ENCODE data around the gene KDM4C. TPM values are rescaled to one million over a fixed set of nuclear protein-coding genes. Genes with fewer than 3 reads are reported as not detected.
A peak's percentile ranks its signal among the peaks of the same experiment; 100 is the strongest.

Gene KDM4C
- total RNA-seq, 1 donor from 2014 or later, result 11.1 TPM

- no peaks in the 10 kb centered on the region for H3K4me1 ChIP-seq
- H4K20me1 ChIP-seq (ENCODE audit: low read depth), result no peaks in the 10 kb centered on the region
- H3K27ac ChIP-seq, result no peak overlapping the region
- H3K9me3 Mint-ChIP-seq, result peaks cover 25% of the 10 kb centered on the region
- no peak overlapping the region for H3K27ac Mint-ChIP-seq
- no peaks in the 10 kb centered on the region for H3F3A ChIP-seq (ENCODE audit: low read depth)
- no peak for TF ChIP-seq EZH2phosphoT487 (IDR thresholded peaks at IDR 0.05)
- no peak for TF ChIP-seq CTCF (IDR thresholded peaks at IDR 0.05)
- no peak for TF ChIP-seq EZH2 (IDR thresholded peaks at IDR 0.05)
- no peak overlapping the region for H2AFZ ChIP-seq (replicated peaks)
- peak; percentile 23 for DNase-seq (ENCODE audit: low spot score)
- peaks cover 7% of the 10 kb centered on the region for H3K4me1 Mint-ChIP-seq
- no peaks in the 10 kb centered on the region for H3K9me3 ChIP-seq (ENCODE audit: low read depth)
- no peak overlapping the region for H3K9ac ChIP-seq
- no peaks in the 10 kb centered on the region for H3K36me3 ChIP-seq
- no peaks in the 10 kb centered on the region for H3K27me3 ChIP-seq
- no peaks in the 10 kb centered on the region for H3K79me2 ChIP-seq (ENCODE audit: low read depth)
- peaks cover 9% of the 10 kb centered on the region for H3K36me3 Mint-ChIP-seq
- no peak overlapping the region for H3K4me2 ChIP-seq
- H3K4me3 ChIP-seq, result no peak overlapping the region
- H3K4me3 Mint-ChIP-seq, result no peak overlapping the region
- peaks cover 4% of the 10 kb centered on the region for H3K27me3 Mint-ChIP-seq (ENCODE audit: insufficient read depth, low read depth)
These were observed 427.8 kb downstream of the KDM4C start for GRCh38 chr9:7185612-7186011.

GRCh38 chr9:7186175-7186574, 428.4 kb downstream of the KDM4C start:
- H3K27ac ChIP-seq, result no peak overlapping the region
- H3K4me1 Mint-ChIP-seq, result peaks cover 7% of the 10 kb centered on the region
- peaks cover 4% of the 10 kb centered on the region for H3K27me3 Mint-ChIP-seq (ENCODE audit: insufficient read depth, low read depth)
- TF ChIP-seq EZH2phosphoT487 (IDR thresholded peaks at IDR 0.05) (no peak), CTCF (IDR thresholded peaks at IDR 0.05) (peak; percentile 59), EZH2 (IDR thresholded peaks at IDR 0.05) (no peak)
- no peak overlapping the region for H3K4me3 Mint-ChIP-seq
- no peak overlapping the region for H3K9ac ChIP-seq
- H2AFZ ChIP-seq (replicated peaks), result no peak overlapping the region
- H3K27ac Mint-ChIP-seq, result no peak overlapping the region
- H3F3A ChIP-seq (ENCODE audit: low read depth), result no peaks in the 10 kb centered on the region
- H3K36me3 ChIP-seq, result no peaks in the 10 kb centered on the region
- DNase-seq (ENCODE audit: low spot score), result peak; percentile 16
- peaks cover 27% of the 10 kb centered on the region for H3K9me3 Mint-ChIP-seq
- no peaks in the 10 kb centered on the region for H4K20me1 ChIP-seq (ENCODE audit: low read depth)
- peaks cover 9% of the 10 kb centered on the region for H3K36me3 Mint-ChIP-seq
- H3K4me3 ChIP-seq, result no peak overlapping the region
- no peaks in the 10 kb centered on the region for H3K79me2 ChIP-seq (ENCODE audit: low read depth)
- no peaks in the 10 kb centered on the region for H3K4me1 ChIP-seq
- H3K9me3 ChIP-seq (ENCODE audit: low read depth), result no peaks in the 10 kb centered on the region
- H3K27me3 ChIP-seq, result no peaks in the 10 kb centered on the region
- H3K4me2 ChIP-seq, result no peak overlapping the region

GRCh38 chr9:7192266-7192665, 434.5 kb downstream of the KDM4C start:
- Histone ChIP-seq H4K20me1 (ENCODE audit: low read depth) (no peaks in the 10 kb centered on the region), H3K79me2 (ENCODE audit: low read depth) (no peaks in the 10 kb centered on the region), H3K36me3 (no peaks in the 10 kb centered on the region), H3K4me2 (no peak overlapping the region), H2AFZ (replicated peaks) (no peak overlapping the region), H3K4me1 (no peaks in the 10 kb centered on the region), H3K9ac (no peak overlapping the region), H3K9me3 (ENCODE audit: low read depth) (no peaks in the 10 kb centered on the region), H3K27me3 (no peaks in the 10 kb centered on the region), H3K4me3 (no peak overlapping the region), H3K27ac (no peak overlapping the region), H3F3A (ENCODE audit: low read depth) (no peaks in the 10 kb centered on the region)
- no peak for DNase-seq (ENCODE audit: low spot score)
- Mint-ChIP-seq H3K27me3 (ENCODE audit: insufficient read depth, low read depth) (peaks cover 2% of the 10 kb centered on the region), H3K4me1 (peaks cover 14% of the 10 kb centered on the region), H3K4me3 (no peak overlapping the region), H3K9me3 (peaks cover 17% of the 10 kb centered on the region), H3K27ac (no peak overlapping the region), H3K36me3 (peaks cover 4% of the 10 kb centered on the region)
- TF ChIP-seq CTCF (IDR thresholded peaks at IDR 0.05) (no peak), EZH2phosphoT487 (IDR thresholded peaks at IDR 0.05) (no peak), EZH2 (IDR thresholded peaks at IDR 0.05) (no peak)

Data from neural progenitor cell (in vitro differentiated cells).